Muscle layer of colon (tissue), 2 donors: ENCODE measurements around the gene PPP6R2.
A peak's percentile ranks its signal among the peaks of the same experiment; 100 is the strongest.

Experiments
- H3K27ac ChIP-seq: one replicate; pipeline ENCODE4 v1.7.0; 2013; ENCODE audit warnings: low read depth, mild to moderate bottlenecking, low read length, moderate library complexity
- H3K27me3 ChIP-seq, 2 donors: one replicate each; pipeline ENCODE4 v1.7.0; 2013; ENCODE audit warnings: low read length in 2 of 2, mild to moderate bottlenecking in 2 of 2; ENCODE audit not compliant: insufficient read depth in 2 of 2, control insufficient read depth in 1 of 2
- H3K36me3 ChIP-seq: one replicate; pipeline ENCODE4 v1.7.0; 2013; ENCODE audit warnings: mild to moderate bottlenecking, low read length; ENCODE audit not compliant: insufficient read depth
- H3K4me1 ChIP-seq: one replicate; pipeline ENCODE4 v1.7.0; 2013; ENCODE audit warnings: mild to moderate bottlenecking, low read length; ENCODE audit not compliant: insufficient read depth
- H3K4me3 ChIP-seq, 2 donors: one replicate each; pipeline ENCODE4 v1.7.0; 2013; ENCODE audit warnings: low read length in 2 of 2, low read depth in 1 of 2, mild to moderate bottlenecking in 1 of 2, moderate library complexity in 1 of 2
- H3K9ac ChIP-seq: one replicate; pipeline ENCODE4 v1.7.0; 2013; ENCODE audit warnings: low read length
- H3K9me3 ChIP-seq: one replicate; pipeline ENCODE4 v1.7.0; 2013; ENCODE audit warnings: mild to moderate bottlenecking, low read length
- donor health status: abdominal sarcoma.
- donor health status: Adenocarcinoma of cecum.

Gene PPP6R2

DNA sequence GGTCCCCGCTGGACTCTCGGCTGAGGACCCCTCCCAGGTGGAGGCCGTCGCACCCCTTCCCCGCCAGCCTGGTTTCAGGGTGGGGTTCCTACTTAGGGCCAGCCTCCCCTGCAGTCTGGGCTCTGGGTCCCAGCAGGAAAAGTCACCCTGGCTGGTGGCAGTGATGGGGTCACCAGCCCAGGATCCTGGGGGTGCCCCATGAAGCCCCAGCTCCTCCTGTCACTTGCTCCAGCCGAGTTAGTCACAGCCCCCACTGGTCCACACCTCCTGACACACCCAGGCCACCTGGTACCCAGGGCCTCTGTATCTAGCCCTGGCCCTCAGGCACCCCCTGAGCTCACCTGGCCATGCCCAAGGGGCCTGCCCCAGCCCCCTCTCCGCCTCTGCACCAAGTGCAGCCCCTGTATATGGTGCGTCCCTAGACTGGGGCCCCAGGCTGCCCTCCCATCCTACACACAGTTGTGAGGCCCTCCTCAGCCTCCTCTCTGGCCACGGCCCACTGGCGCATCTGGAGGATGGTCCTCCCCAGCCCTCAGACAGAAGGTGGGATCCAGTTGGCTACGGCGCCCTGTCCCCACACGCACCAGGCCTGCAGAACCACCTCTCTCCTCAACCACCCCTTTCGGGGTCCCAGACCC lies 42.4 kb upstream of the PPP6R2 start:
- H3K4me1 ChIP-seq = peaks cover 70% of the 10 kb centered on the region
- peak overlapping the region; percentile 35 for H3K27ac ChIP-seq
- no peaks in the 10 kb centered on the region for H3K27me3 ChIP-seq
- no peaks in the 10 kb centered on the region for H3K36me3 ChIP-seq
- no peak overlapping the region for H3K4me3 ChIP-seq
- no peaks in the 10 kb centered on the region for H3K9me3 ChIP-seq
- H3K9ac ChIP-seq = peak overlapping the region; percentile 5

GRCh38 chr22:50301581-50301991 lies 41.5 kb upstream of the PPP6R2 start:
- Histone ChIP-seq H3K4me3 (no peak overlapping the region), H3K27me3 (no peaks in the 10 kb centered on the region), H3K4me1 (peaks cover 70% of the 10 kb centered on the region), H3K27ac (peak overlapping the region; percentile 73), H3K9ac (no peak overlapping the region), H3K36me3 (no peaks in the 10 kb centered on the region), H3K9me3 (no peaks in the 10 kb centered on the region)

DNA sequence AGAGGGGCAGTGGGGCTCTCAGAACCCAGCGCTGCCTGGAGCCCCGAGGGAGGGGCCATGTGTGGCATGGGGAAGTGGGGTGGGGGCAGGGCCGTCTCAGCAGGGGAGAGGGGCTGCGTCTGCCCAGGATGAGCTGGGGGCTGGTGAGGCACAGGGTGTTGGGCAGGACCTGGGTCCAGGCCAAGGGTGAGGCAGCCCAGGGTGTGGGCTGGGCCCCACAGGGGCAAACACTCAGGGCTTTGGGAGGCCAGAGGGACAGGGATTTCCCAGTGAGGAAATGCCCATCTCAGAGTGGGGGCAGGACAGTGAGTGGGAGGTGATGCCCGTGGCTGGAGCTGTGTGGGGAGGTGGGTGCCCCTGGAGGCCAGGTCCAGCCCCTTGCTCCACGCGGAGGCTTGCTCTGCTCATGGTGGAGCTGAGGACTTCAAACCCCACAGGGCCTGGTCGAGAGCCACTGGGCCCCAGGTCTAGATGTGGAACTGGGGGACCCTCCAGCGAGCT lies 41.0 kb upstream of the PPP6R2 start:
- Histone ChIP-seq H3K9ac (no peak overlapping the region), H3K27me3 (no peaks in the 10 kb centered on the region), H3K27ac (peak overlapping the region; percentile 73), H3K36me3 (no peaks in the 10 kb centered on the region), H3K4me1 (peaks cover 65% of the 10 kb centered on the region), H3K9me3 (no peaks in the 10 kb centered on the region), H3K4me3 (no peak overlapping the region)

GRCh38 chr22:50302564-50302963 lies 40.6 kb upstream of the PPP6R2 start:
- Histone ChIP-seq H3K27me3 (no peaks in the 10 kb centered on the region), H3K9me3 (no peaks in the 10 kb centered on the region), H3K4me1 (peaks cover 60% of the 10 kb centered on the region), H3K36me3 (no peaks in the 10 kb centered on the region), H3K4me3 (no peak overlapping the region), H3K27ac (peak overlapping the region; percentile 73), H3K9ac (no peak overlapping the region)

DNA sequence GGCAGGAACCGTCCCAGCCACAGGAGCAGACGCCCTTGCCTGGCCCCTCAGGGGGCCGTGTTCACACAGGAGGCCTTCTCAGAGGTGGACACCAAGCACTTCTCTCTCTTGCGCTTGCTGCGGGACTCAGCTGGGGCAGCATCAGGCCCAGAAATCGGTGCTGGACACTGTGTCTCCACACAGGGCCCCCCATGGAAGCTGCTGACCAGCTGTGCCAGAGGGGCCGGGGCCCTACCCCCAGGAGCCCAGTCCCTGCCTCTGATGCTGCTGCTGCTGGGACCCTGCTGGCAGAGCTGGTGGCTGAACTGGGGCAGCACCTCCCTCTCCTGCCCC lies 39.6 kb upstream of the PPP6R2 start:
- Histone ChIP-seq H3K4me1 (peaks cover 64% of the 10 kb centered on the region), H3K4me3 (no peak overlapping the region), H3K27ac (peak overlapping the region; percentile 93), H3K9ac (no peak overlapping the region), H3K36me3 (no peaks in the 10 kb centered on the region), H3K9me3 (no peaks in the 10 kb centered on the region), H3K27me3 (no peaks in the 10 kb centered on the region)

DNA sequence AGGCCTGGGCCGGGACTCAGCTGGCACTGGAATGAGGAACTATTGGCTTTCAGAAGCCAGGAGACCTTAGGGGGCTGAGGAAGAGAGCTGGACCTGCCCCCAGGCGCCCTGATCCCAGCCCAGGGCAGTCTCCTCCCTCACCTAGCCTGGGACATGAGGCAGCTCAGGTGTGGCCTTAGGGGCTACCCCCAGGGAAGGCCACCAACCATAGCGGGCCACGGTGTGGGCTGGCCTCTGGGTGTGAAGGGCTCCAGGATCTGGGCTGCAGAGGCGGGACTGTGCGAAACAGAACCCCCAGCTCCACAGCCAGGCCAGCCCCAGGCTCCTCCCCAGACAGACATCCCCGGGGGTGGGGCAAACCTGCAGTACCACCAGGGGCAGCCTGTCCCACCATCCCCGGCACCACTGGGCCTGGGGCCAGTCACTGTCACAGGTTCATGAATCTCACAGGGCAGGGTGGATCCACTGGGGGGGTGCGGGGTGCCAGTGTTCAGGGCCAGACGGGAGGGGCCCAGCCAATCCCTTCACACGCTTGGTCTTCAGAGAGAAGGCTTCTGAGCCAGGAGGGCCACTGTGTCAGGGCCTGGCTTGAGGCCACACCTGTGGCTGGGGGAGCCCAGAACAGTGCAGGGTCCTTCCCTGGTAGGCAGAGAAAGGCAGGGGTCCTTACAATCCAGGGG lies 39.1 kb upstream of the PPP6R2 start:
- H3K36me3 ChIP-seq = no peaks in the 10 kb centered on the region
- no peak overlapping the region for H3K9ac ChIP-seq
- peaks cover 64% of the 10 kb centered on the region for H3K4me1 ChIP-seq
- H3K27ac ChIP-seq = peak overlapping the region; percentile 93
- no peaks in the 10 kb centered on the region for H3K9me3 ChIP-seq
- H3K4me3 ChIP-seq = peak overlapping the region; percentile 4 to 42
- H3K27me3 ChIP-seq = no peaks in the 10 kb centered on the region

- Histone ChIP-seq H3K27me3 (no peaks in the 10 kb centered on the region), H3K4me3 (peak overlapping the region; percentile 69 to 100), H3K27ac (peak overlapping the region; percentile 93), H3K36me3 (no peaks in the 10 kb centered on the region), H3K9me3 (no peaks in the 10 kb centered on the region), H3K4me1 (peaks cover 64% of the 10 kb centered on the region), H3K9ac (peak overlapping the region; percentile 46)
Measured at GRCh38 chr22:50304528-50305392, 38.4 kb upstream of the PPP6R2 start.

GRCh38 chr22:50305393-50305922 lies 37.7 kb upstream of the PPP6R2 start:
- Histone ChIP-seq H3K36me3 (no peaks in the 10 kb centered on the region), H3K27me3 (no peaks in the 10 kb centered on the region), H3K9me3 (no peaks in the 10 kb centered on the region), H3K4me1 (peaks cover 63% of the 10 kb centered on the region), H3K9ac (peak overlapping the region; percentile 61), H3K27ac (peak overlapping the region; percentile 79), H3K4me3 (peak overlapping the region; percentile 69 to 100)

GRCh38 chr22:50305923-50306566 lies 37.1 kb upstream of the PPP6R2 start:
- no peaks in the 10 kb centered on the region for H3K9me3 ChIP-seq
- H3K36me3 ChIP-seq = no peaks in the 10 kb centered on the region
- H3K4me1 ChIP-seq = peaks cover 57% of the 10 kb centered on the region
- H3K27ac ChIP-seq = peak overlapping the region; percentile 79
- no peaks in the 10 kb centered on the region for H3K27me3 ChIP-seq
- H3K9ac ChIP-seq = peak overlapping the region; percentile 61
- peak overlapping the region; percentile 69 to 100 for H3K4me3 ChIP-seq

DNA sequence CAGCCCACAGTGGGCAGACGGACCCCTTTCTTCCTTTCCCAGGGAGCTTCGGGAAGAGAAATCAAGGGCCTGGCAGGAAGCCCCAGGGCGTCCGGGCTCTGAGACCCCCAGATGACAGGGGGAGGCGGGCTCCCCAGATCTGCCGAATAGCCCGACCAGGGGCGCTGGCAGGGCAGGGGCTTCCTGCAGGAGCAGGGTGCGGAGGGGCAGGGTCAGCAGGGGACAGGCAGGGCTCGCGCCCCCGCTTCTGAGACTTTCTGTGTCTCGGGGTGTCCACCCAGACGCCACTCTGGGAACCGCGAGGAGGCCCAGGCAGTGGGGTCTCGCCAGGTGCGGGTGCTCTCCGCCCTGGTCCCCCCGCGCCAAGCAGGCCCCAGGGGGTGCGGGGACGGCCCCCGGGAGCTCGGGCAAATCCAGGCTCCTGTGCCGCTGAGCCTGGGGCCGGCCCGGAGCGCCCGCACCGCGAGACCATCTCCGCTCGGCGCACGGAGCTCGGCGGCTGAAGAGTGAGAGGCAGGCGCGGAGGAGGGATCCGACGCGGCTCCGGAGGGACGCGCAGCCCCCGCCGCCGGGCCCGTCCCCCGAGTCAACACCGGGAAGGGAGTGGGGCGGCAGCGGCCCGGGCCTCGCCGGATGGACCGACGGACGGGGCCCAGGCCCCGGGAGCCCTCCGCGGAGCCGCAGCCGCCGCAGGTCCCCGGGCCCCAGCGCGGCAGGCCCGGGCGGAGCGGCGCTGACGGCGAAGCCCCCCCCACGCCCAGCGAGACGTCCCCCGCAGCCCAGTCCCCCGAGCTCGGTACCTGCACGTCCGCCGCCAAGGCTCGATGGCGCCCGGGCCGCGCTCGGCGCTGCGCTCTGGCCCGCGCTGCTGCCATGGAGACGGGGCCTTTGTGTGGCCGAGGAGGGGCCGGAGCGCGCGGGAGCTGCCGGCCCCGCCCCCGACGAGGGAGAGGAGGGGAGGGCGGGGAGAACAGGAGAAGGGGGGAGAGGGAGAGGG lies 36.1 kb upstream of the PPP6R2 start, which contains the start of gene PLXNB2:
Gene PLXNB2 (minus strand): TSS at position 894 of the 997 bp plus-strand sequence. CDS start 17,062 bp downstream, outside the sequence.
- H3K9ac ChIP-seq = peak within 1 kb of the TSS; percentile 76

More for the DNA sequence above, 36.1 kb upstream of the PPP6R2 start, which contains the start of gene PLXNB2:
- no peaks in the 10 kb centered on the region for H3K27me3 ChIP-seq
- H3K36me3 ChIP-seq = no peaks in the 10 kb centered on the region
- H3K4me3 ChIP-seq = peak within 1 kb of the TSS; percentile 67 to 100
- H3K9me3 ChIP-seq = no peaks in the 10 kb centered on the region
- peak within 1 kb of the TSS; percentile 79 for H3K27ac ChIP-seq
- H3K4me1 ChIP-seq = peaks cover 47% of the 10 kb centered on the region
